ENCODE results near the gene CACNA2D1.

DNA sequence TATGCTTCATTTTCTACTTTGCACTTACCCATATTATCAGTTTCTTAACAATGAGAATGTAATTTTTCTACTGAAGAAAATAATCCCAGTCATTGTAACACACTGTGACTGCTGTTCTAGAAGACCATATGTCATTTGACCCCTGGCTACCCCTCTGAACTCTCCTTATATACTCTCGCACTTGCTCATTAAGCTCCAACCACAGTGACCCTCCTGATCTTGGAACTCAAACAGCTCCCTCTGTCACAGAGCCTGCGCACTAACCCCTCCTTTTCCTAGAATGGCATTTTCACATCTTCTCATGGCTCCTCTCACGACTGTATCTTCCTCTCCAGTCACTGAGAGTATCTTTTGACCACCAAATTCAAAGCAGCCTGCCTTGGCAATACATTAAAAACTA is 169.7 kb downstream of the CACNA2D1 start:
- TF ChIP-seq, protein P1, sequence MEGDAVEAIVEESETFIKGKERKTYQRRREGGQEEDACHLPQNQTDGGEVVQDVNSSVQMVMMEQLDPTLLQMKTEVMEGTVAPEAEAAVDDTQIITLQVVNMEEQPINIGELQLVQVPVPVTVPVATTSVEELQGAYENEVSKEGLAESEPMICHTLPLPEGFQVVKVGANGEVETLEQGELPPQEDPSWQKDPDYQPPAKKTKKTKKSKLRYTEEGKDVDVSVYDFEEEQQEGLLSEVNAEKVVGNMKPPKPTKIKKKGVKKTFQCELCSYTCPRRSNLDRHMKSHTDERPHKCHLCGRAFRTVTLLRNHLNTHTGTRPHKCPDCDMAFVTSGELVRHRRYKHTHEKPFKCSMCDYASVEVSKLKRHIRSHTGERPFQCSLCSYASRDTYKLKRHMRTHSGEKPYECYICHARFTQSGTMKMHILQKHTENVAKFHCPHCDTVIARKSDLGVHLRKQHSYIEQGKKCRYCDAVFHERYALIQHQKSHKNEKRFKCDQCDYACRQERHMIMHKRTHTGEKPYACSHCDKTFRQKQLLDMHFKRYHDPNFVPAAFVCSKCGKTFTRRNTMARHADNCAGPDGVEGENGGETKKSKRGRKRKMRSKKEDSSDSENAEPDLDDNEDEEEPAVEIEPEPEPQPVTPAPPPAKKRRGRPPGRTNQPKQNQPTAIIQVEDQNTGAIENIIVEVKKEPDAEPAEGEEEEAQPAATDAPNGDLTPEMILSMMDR (IDR thresholded peaks at IDR 0.05): no peak
- TF ChIP-seq POLR2A (IDR thresholded peaks at IDR 0.05): no peak
